Astrocyte (in vitro differentiated cells and primary cell): ENCODE data around the gene ZNF438. TPM values are rescaled to one million over a fixed set of nuclear protein-coding genes. Genes with fewer than 3 reads are reported as not detected.

ENCODE experiments used
- DNase-seq: peaks from one replicate; pipeline ENCODE4 v3.0.0-alpha.2; 2010; ENCODE audit warnings: low read depth
- FAIRE-seq: peaks from 2 replicates; lab custom pipeline; 2011; peaks lifted over from hg19 to GRCh38; lab: Jason Lieb, UNC
- H2AFZ ChIP-seq: 2 replicates; pipeline ENCODE4 v1.6.0; 2012; ENCODE audit warnings: low read depth, low read length, inconsistent platforms
- H3K27ac ChIP-seq: 2 replicates; pipeline ENCODE4 v1.5.1; 2011; ENCODE audit warnings: low read depth, low read length, inconsistent platforms
- H3K27me3 ChIP-seq: 2 replicates; pipeline ENCODE4 v1.6.0; 2011; ENCODE audit warnings: low read length, inconsistent platforms; ENCODE audit not compliant: insufficient read depth
- H3K36me3 ChIP-seq: 2 replicates; pipeline ENCODE4 v1.5.1; 2011; ENCODE audit warnings: low read length, inconsistent platforms; ENCODE audit not compliant: insufficient read depth
- H3K4me1 ChIP-seq: 2 replicates; pipeline ENCODE4 v1.5.1; 2011; ENCODE audit warnings: low read length, inconsistent platforms; ENCODE audit not compliant: insufficient read depth
- H3K4me2 ChIP-seq: 2 replicates; pipeline ENCODE4 v1.6.0; 2012; ENCODE audit warnings: low read length, inconsistent platforms
- H3K4me3 ChIP-seq: 2 replicates; pipeline ENCODE4 v1.5.1; 2011; ENCODE audit warnings: low read depth, mild to moderate bottlenecking, low read length, inconsistent platforms; ENCODE audit not compliant: insufficient read depth
- H3K79me2 ChIP-seq: 2 replicates; pipeline ENCODE4 v1.6.0; 2012; ENCODE audit warnings: mild to moderate bottlenecking, low read length, inconsistent platforms; ENCODE audit not compliant: insufficient read depth
- H3K9ac ChIP-seq: 2 replicates; pipeline ENCODE4 v1.6.0; 2012; ENCODE audit warnings: mild to moderate bottlenecking, low read length, inconsistent platforms
- H3K9me3 ChIP-seq: 2 replicates; pipeline ENCODE4 v1.5.1; 2012; ENCODE audit warnings: low read depth, mild to moderate bottlenecking, low read length, inconsistent platforms; ENCODE audit not compliant: insufficient read depth
- H4K20me1 ChIP-seq: 2 replicates; pipeline ENCODE4 v1.6.0; 2012; ENCODE audit warnings: low read length, inconsistent platforms; ENCODE audit not compliant: insufficient read depth
- H3K27ac Mint-ChIP-seq: one replicate; pipeline ENCODE4 v1.8.0; 2021; ENCODE audit warnings: mild to moderate bottlenecking, mixed read lengths; ENCODE audit not compliant: unreplicated experiment
- H3K27me3 Mint-ChIP-seq: one replicate; pipeline ENCODE4 v1.8.0; 2021; ENCODE audit warnings: low read depth, mixed read lengths; ENCODE audit not compliant: unreplicated experiment
- H3K36me3 Mint-ChIP-seq: one replicate; pipeline ENCODE4 v1.8.0; 2021; ENCODE audit warnings: low read depth, mixed read lengths; ENCODE audit not compliant: unreplicated experiment
- H3K4me1 Mint-ChIP-seq: one replicate; pipeline ENCODE4 v1.8.0; 2021; ENCODE audit warnings: low read depth, mixed read lengths; ENCODE audit not compliant: unreplicated experiment
- H3K4me3 Mint-ChIP-seq: one replicate; pipeline ENCODE4 v1.8.0; 2021; ENCODE audit warnings: mild to moderate bottlenecking, moderate library complexity, mixed read lengths; ENCODE audit not compliant: unreplicated experiment
- H3K9me3 Mint-ChIP-seq: one replicate; pipeline ENCODE4 v1.8.0; 2021; ENCODE audit warnings: mild to moderate bottlenecking, mixed read lengths; ENCODE audit not compliant: unreplicated experiment
- CTCF ChIP-seq: IDR thresholded peaks from 2 replicates; pipeline ENCODE4 v1.5.1; 2011; ENCODE audit warnings: low read depth, mild to moderate bottlenecking, inconsistent platforms, low read length, moderate library complexity; ENCODE audit not compliant: insufficient read depth
- EZH2 ChIP-seq: IDR thresholded peaks from 2 replicates; pipeline ENCODE4 v1.6.1; 2012; ENCODE audit warnings: mild to moderate bottlenecking, low read length, inconsistent platforms; ENCODE audit not compliant: insufficient read depth
- total RNA-seq: library from RNA; stranded (reverse); gene quantifications from 2 replicates; pipeline ENCODE4 v1.2.1, GENCODE V29; 2021

ZNF438 gene
- total RNA-seq, 1 donor from 2014 or later = 2.2 TPM

- FAIRE-seq = no peak
- H3K36me3 Mint-ChIP-seq = peaks cover 3% of the 10 kb centered on the region
Observed at GRCh38 chr10:31018962-31019361, 12.7 kb downstream of the ZNF438 start.

GRCh38 chr10:31018356-31018750, 13.3 kb downstream of the ZNF438 start:
- H3K4me1 Mint-ChIP-seq = peaks cover 3% of the 10 kb centered on the region
- H3K4me1 ChIP-seq = no peaks in the 10 kb centered on the region

More at GRCh38 chr10:31018962-31019361, 12.7 kb downstream of the ZNF438 start:
- no peaks in the 10 kb centered on the region for H3K27me3 ChIP-seq
- H3K4me2 ChIP-seq = no peak overlapping the region
- H3K79me2 ChIP-seq = no peaks in the 10 kb centered on the region
- H3K4me1 ChIP-seq = no peaks in the 10 kb centered on the region
- no peak overlapping the region for H3K27ac Mint-ChIP-seq
- no peak overlapping the region for H3K4me3 ChIP-seq
- H3K27me3 Mint-ChIP-seq = no peaks in the 10 kb centered on the region
- H3K9ac ChIP-seq = no peak overlapping the region
- no peak for TF ChIP-seq CTCF
- TF ChIP-seq EZH2 = no peak
- H3K27ac ChIP-seq = no peak overlapping the region
- no peaks in the 10 kb centered on the region for H4K20me1 ChIP-seq
- no peaks in the 10 kb centered on the region for H3K36me3 ChIP-seq
- no peaks in the 10 kb centered on the region for H3K4me1 Mint-ChIP-seq
- H3K9me3 Mint-ChIP-seq = no peaks in the 10 kb centered on the region
- no peaks in the 10 kb centered on the region for H3K9me3 ChIP-seq
- no peak overlapping the region for H3K4me3 Mint-ChIP-seq
- no peak for DNase-seq
- no peak overlapping the region for H2AFZ ChIP-seq

More at GRCh38 chr10:31018356-31018750, 13.3 kb downstream of the ZNF438 start:
- no peak overlapping the region for H3K4me3 ChIP-seq
- no peak for TF ChIP-seq EZH2
- TF ChIP-seq CTCF = no peak
- FAIRE-seq (no peak), DNase-seq (no peak)
- Mint-ChIP-seq H3K27ac (no peak overlapping the region), H3K4me3 (no peak overlapping the region), H3K9me3 (peaks cover under 1% of the 10 kb centered on the region), H3K36me3 (peaks cover 4% of the 10 kb centered on the region), H3K27me3 (no peaks in the 10 kb centered on the region)
- H3K27ac ChIP-seq = no peak overlapping the region
- H3K9ac ChIP-seq = no peak overlapping the region
- no peaks in the 10 kb centered on the region for H3K9me3 ChIP-seq
- no peak overlapping the region for H2AFZ ChIP-seq
- H3K36me3 ChIP-seq = no peaks in the 10 kb centered on the region
- no peaks in the 10 kb centered on the region for H3K27me3 ChIP-seq
- H3K4me2 ChIP-seq = no peak overlapping the region
- no peaks in the 10 kb centered on the region for H3K79me2 ChIP-seq
- H4K20me1 ChIP-seq = no peaks in the 10 kb centered on the region
